ENCODE results near the gene NKX2-4. TPM values are rescaled to one million over a fixed set of nuclear protein-coding genes. Genes with fewer than 3 reads are reported as not detected.

NKX2-4 gene
- total and polyA plus RNA-seq, 2 of the 13 experiments (the other 11 are each of a cell fraction or from before 2014, with no cell fraction given), result not detected

DNA sequence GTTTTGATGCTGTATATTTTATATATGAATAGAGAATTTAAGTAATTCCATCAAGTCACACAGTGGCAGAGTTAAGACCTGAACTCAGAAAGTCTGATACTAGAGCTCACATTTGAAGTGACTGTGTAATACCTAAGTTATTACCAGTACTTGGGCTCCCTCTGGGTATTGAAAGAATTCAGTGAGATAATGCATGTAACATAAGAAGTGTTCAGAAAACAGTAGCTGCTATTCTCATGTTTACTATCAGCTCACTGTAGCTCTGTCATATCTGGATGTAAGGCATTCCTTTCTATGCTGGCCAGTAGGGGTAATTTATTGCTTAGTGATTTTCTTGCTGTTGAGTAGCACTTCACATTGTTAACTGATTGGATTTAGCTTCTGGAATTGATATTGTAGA, 44.6 kb downstream of the NKX2-4 start:
- H3K9ac ChIP-seq (ENCODE audit: insufficient read depth, low read depth, low read length), result no peak overlapping the region
- ATAC-seq (peak; percentile 64), DNase-seq (ENCODE audit: low spot score) (peak; percentile 51), FAIRE-seq (no peak)
- no peaks in the 10 kb centered on the region for H3K79me2 ChIP-seq (ENCODE audit: insufficient read depth, low read length)
- no peak overlapping the region for H2AFZ ChIP-seq (ENCODE audit: low read length)
- H3K4me1 ChIP-seq (ENCODE audit: insufficient read depth, low read length), result peaks cover 18% of the 10 kb centered on the region
- TF ChIP-seq FOXA3 (CRISPR knock-in tag; IDR thresholded peaks at IDR 0.05) (no peak), ZNF562 (CRISPR knock-in tag; IDR thresholded peaks at IDR 0.05; ENCODE audit: borderline replicate concordance) (no peak), ZNF329 (CRISPR knock-in tag; IDR thresholded peaks at IDR 0.05; ENCODE audit: low read depth) (no peak)
- no peak overlapping the region for H3K4me2 ChIP-seq (ENCODE audit: low read depth, low read length)
- H3K9me3 ChIP-seq (ENCODE audit: low read length), result no peaks in the 10 kb centered on the region
- intact Hi-C loops (cut with micrococcal nuclease; ENCODE audit: unreplicated experiment), result loop anchor here (1.0 kb wide), 1 partner anchor 11 kb away; no protein-coding TSS in a partner anchor
- ChIA-PET CTCF (ENCODE audit: low intra/inter-chr PET ratio, low total read pairs) (interaction anchor here (1.1 kb wide), 1 partner anchor 117 kb away, joined by 3 read pairs; no protein-coding TSS in a partner anchor), POLR2A (no interaction called here)
- in situ Hi-C loops (cut with HindIII; ENCODE audit: extremely low pct_ligation_motif_present, low pct_unique_long_range_greater_than_20kb), result no loop called here
- BruUV-seq (replicated peaks), result no TSS peak
- no peak overlapping the region for H3K27ac ChIP-seq (ENCODE audit: extremely low read length, insufficient read depth, low read length)
- H3K4me3 ChIP-seq (replicated peaks in 1 of 3; ENCODE audit: insufficient read depth in 1 of 3, low read depth in 2 of 3, low read length in 3 of 3), result no peak overlapping the region
- H4K20me1 ChIP-seq (ENCODE audit: insufficient read depth, low read length), result no peaks in the 10 kb centered on the region
- no peaks in the 10 kb centered on the region for H3K27me3 ChIP-seq (ENCODE audit: control insufficient read depth in 1 of 2, insufficient read depth in 2 of 2, low read length in 2 of 2)
- H3K36me3 ChIP-seq (replicated peaks in 1 of 2; ENCODE audit: control insufficient read depth in 1 of 2, insufficient read depth in 2 of 2, low read length in 2 of 2), result peaks cover 12 to 52% of the 10 kb centered on the region in 2 experiments

Small RNA genes lying within 50 kb of the gene (small RNA-seq; reads per million reads assigned to genes)
- 0 reads per million in 3 experiments for gene RN7SKP140 (ENCODE audit: insufficient read depth in 2 of 3, insufficient read length in 3 of 3, low read depth in 2 of 3, low replicate concordance in 1 of 3)

Other genes with a start within 250 kb of the NKX2-4 start
- gene XRN2, start 94.2 kb downstream of the NKX2-4 start, total RNA-seq (2016; rRNA removed; fragmentation: Illumina TruSeq; extraction: Trizol), result 171 and 256 TPM in 2 replicates
- gene XRN2, start 94.2 kb downstream of the NKX2-4 start, polyA plus RNA-seq (2011; rRNA removed), result 72.1 and 90.3 TPM in 2 replicates
- gene NKX2-2, start 116.5 kb upstream of the NKX2-4 start, total RNA-seq (2016; rRNA removed; fragmentation: Illumina TruSeq; extraction: Trizol), result not detected in 2 replicates
- not detected in 2 replicates for gene NKX2-2, start 116.5 kb upstream of the NKX2-4 start, polyA plus RNA-seq (2011; rRNA removed)

Data from HepG2 (cell line).